Stimulated activated CD8-positive, alpha-beta memory T cell treated with anti-CD3 and anti-CD28 coated beads, Interleukin-4, amount 100 ng/mL, for 48 hours (primary cell): ENCODE data around the gene GXYLT2.

Source experiments
- DNase-seq: peaks from one replicate; pipeline ENCODE4 v3.0.0-alpha.2; 2020

The GXYLT2 gene

GRCh38 chr3:72887705-72888545 is at the start of gene GXYLT2:
GXYLT2 (plus strand) TSS chr3:72888046; CDS start chr3:72888234, 188 bp downstream.
- DNase-seq, result peak; percentile 49

- DNase-seq, result no peak
Measured at GRCh38 chr3:72839057-72839456, 48.8 kb upstream of the GXYLT2 start.

- DNase-seq, result no peak
Measured at GRCh38 chr3:72844436-72844993, 43.3 kb upstream of the GXYLT2 start.

- DNase-seq, result no peak
Measured at GRCh38 chr3:72846166-72846565, 41.7 kb upstream of the GXYLT2 start.

GRCh38 chr3:72847282-72847681 is 40.6 kb upstream of the GXYLT2 start:
- DNase-seq, result no peak

GRCh38 chr3:72847751-72848702 is 39.8 kb upstream of the GXYLT2 start, which contains the start of gene SHQ1:
SHQ1 (minus strand) TSS chr3:72848445; CDS start chr3:72848340, 105 bp downstream.
- DNase-seq, result peak; percentile 98

GRCh38 chr3:72848703-72849081 is 39.2 kb upstream of the GXYLT2 start:
- no peak for DNase-seq

- DNase-seq, result no peak
Measured at GRCh38 chr3:72855001-72855400, 32.8 kb upstream of the GXYLT2 start.

GRCh38 chr3:72860053-72860452 is 27.8 kb upstream of the GXYLT2 start:
- no peak for DNase-seq

- no peak for DNase-seq
Measured at GRCh38 chr3:72860846-72861245, 27.0 kb upstream of the GXYLT2 start.

- no peak for DNase-seq
Measured at GRCh38 chr3:72862314-72863090, 25.3 kb upstream of the GXYLT2 start.

GRCh38 chr3:72872183-72872582 is 15.7 kb upstream of the GXYLT2 start:
- no peak for DNase-seq

- no peak for DNase-seq
Measured at GRCh38 chr3:72887343-72887704, 522 bp upstream of the GXYLT2 start.

GRCh38 chr3:72888546-72889309 is 882 bp downstream of the GXYLT2 start:
- no peak for DNase-seq

GRCh38 chr3:72889310-72890165 is 1.7 kb downstream of the GXYLT2 start:
- no peak for DNase-seq

GRCh38 chr3:72890166-72890925 is 2.5 kb downstream of the GXYLT2 start:
- no peak for DNase-seq

- DNase-seq, result no peak
Measured at GRCh38 chr3:72891053-72891855, 3.4 kb downstream of the GXYLT2 start.

GRCh38 chr3:72892081-72892775 is 4.4 kb downstream of the GXYLT2 start:
- no peak for DNase-seq
